Endodermal cell (in vitro differentiated cells): ENCODE results near the gene KIF14. TPM values are rescaled to one million over a fixed set of nuclear protein-coding genes. Genes with fewer than 3 reads are reported as not detected.

Experiments
- DNase-seq: peaks from one replicate; pipeline ENCODE4 v3.0.0-alpha.2; 2017
- H3K27ac ChIP-seq: 2 replicates; pipeline ENCODE4 v1.5.1; 2013; ENCODE audit warnings: mild to moderate bottlenecking, low read depth, low read length, moderate library complexity
- H3K27me3 ChIP-seq: 2 replicates; pipeline ENCODE4 v1.6.1; 2013; ENCODE audit warnings: mild to moderate bottlenecking, low read length, moderate library complexity; ENCODE audit not compliant: insufficient read depth, control insufficient read depth, poor library complexity, severe bottlenecking
- H3K36me3 ChIP-seq: 2 replicates; pipeline ENCODE4 v1.7.0; 2013; ENCODE audit warnings: mild to moderate bottlenecking, low read length, moderate library complexity; ENCODE audit not compliant: control insufficient read depth, insufficient read depth
- H3K4me1 ChIP-seq: one replicate; pipeline ENCODE4 v1.7.0; 2013; ENCODE audit warnings: low read length; ENCODE audit not compliant: control insufficient read depth, insufficient read depth
- H3K4me3 ChIP-seq: 2 replicates; pipeline ENCODE4 v1.5.1; 2013; ENCODE audit warnings: mild to moderate bottlenecking, low read length, moderate library complexity
- H3K9ac ChIP-seq: 2 replicates; pipeline ENCODE4 v1.6.1; 2013; ENCODE audit warnings: mild to moderate bottlenecking, low read length, moderate library complexity; ENCODE audit not compliant: poor library complexity, severe bottlenecking; ENCODE audit errors: extremely low read depth
- H3K9me3 ChIP-seq: 2 replicates; pipeline ENCODE4 v1.6.1; 2013; ENCODE audit warnings: mild to moderate bottlenecking, low read length, moderate library complexity; ENCODE audit not compliant: control insufficient read depth
- H3K27ac Mint-ChIP-seq: 2 replicates; pipeline ENCODE4 v1.8.0; 2020; ENCODE audit warnings: mixed read lengths
- H3K27me3 Mint-ChIP-seq: 2 replicates; pipeline ENCODE4 v1.8.0; 2021; ENCODE audit warnings: mild to moderate bottlenecking, mixed read lengths; ENCODE audit not compliant: insufficient read depth
- H3K36me3 Mint-ChIP-seq: 2 replicates; pipeline ENCODE4 v1.8.0; 2020; ENCODE audit warnings: low read depth, mixed read lengths
- H3K4me1 Mint-ChIP-seq: 2 replicates; pipeline ENCODE4 v1.8.0; 2020; ENCODE audit warnings: mixed read lengths
- H3K4me3 Mint-ChIP-seq: 2 replicates; pipeline ENCODE4 v1.8.0; 2020; ENCODE audit warnings: mild to moderate bottlenecking, moderate library complexity, mixed read lengths
- H3K9me3 Mint-ChIP-seq: 2 replicates; pipeline ENCODE4 v1.8.0; 2020; ENCODE audit warnings: mild to moderate bottlenecking, mixed read lengths
- CTCF ChIP-seq: fragments of 200-600 bp; sonication (generic); conservative IDR thresholded peaks from 2 replicates; pipeline ENCODE4 v1.5.0; 2021; ENCODE audit warnings: antibody characterized with exemption, mild to moderate bottlenecking
- WGBS, 2 experiments: methylation state at CpG; one replicate each; pipeline versions ENCODE4 v1.1.5 to v1.1.7; 2013; ENCODE audit warnings: missing lambda C conversion rate in 2 of 2, mixed read lengths in 1 of 2; ENCODE audit not compliant: insufficient coverage in 1 of 2, insufficient read length in 1 of 2; 5-methylcytosine and 5-hydroxymethylcytosine counted together
- total RNA-seq, 2 donors: library from RNA; stranded (reverse); fragmentation: NEBNext Ultra II Directional in 1 of 2; extraction: Animal tissue kit (Norgen Biotek cat#: 25700) in 1 of 2; gene quantifications; 2 replicates in 1 of 2; 3 replicates in 1 of 2; pipeline ENCODE4 v1.2.1, GENCODE V29; 2021

KIF14 gene
- total RNA-seq, 2 donors from 2014 or later, result 13.5 to 20.9 TPM

- no peaks in the 10 kb centered on the region for H3K9me3 Mint-ChIP-seq
- 96% methylated on average over 3 to 5 of the region's 5 CpGs for WGBS, 2 experiments
- H3K27me3 Mint-ChIP-seq, result no peaks in the 10 kb centered on the region
- no peaks in the 10 kb centered on the region for H3K27me3 ChIP-seq
- H3K36me3 Mint-ChIP-seq, result peaks cover 24% of the 10 kb centered on the region
- H3K9ac ChIP-seq, result no peak overlapping the region
- TF ChIP-seq CTCF, result no peak
- H3K4me1 Mint-ChIP-seq, result peaks cover 4% of the 10 kb centered on the region
- no peaks in the 10 kb centered on the region for H3K4me1 ChIP-seq
- H3K27ac Mint-ChIP-seq, result no peak overlapping the region
- H3K27ac ChIP-seq, result no peak overlapping the region
- peaks cover 19% of the 10 kb centered on the region for H3K36me3 ChIP-seq
- no peak overlapping the region for H3K4me3 Mint-ChIP-seq
- no peak overlapping the region for H3K4me3 ChIP-seq
- H3K9me3 ChIP-seq, result no peaks in the 10 kb centered on the region
- DNase-seq, result no peak
These were observed 20.4 kb upstream of the KIF14 start for GRCh38 chr1:200640963-200641401.

- Histone ChIP-seq H3K4me1 (no peaks in the 10 kb centered on the region), H3K27ac (no peak overlapping the region), H3K9ac (no peak overlapping the region), H3K9me3 (no peaks in the 10 kb centered on the region), H3K27me3 (no peaks in the 10 kb centered on the region), H3K4me3 (no peak overlapping the region), H3K36me3 (peaks cover 18% of the 10 kb centered on the region)
- Mint-ChIP-seq H3K9me3 (no peaks in the 10 kb centered on the region), H3K27me3 (no peaks in the 10 kb centered on the region), H3K4me1 (peaks cover 4% of the 10 kb centered on the region), H3K27ac (no peak overlapping the region), H3K36me3 (peaks cover 20% of the 10 kb centered on the region), H3K4me3 (no peak overlapping the region)
- 95% methylated on average over 4 of the region's 4 CpGs; no CpG with 5 or more reads in 1 of the 2 experiments for WGBS, 2 experiments
- TF ChIP-seq CTCF, result no peak
- DNase-seq, result no peak
These were observed 19.9 kb upstream of the KIF14 start for GRCh38 chr1:200640373-200640962.

GRCh38 chr1:200638073-200638472 is 17.5 kb upstream of the KIF14 start:
- 88 to 90% methylated on average over 6 to 7 of the region's 7 CpGs for WGBS, 2 experiments
- Histone ChIP-seq H3K27me3 (no peaks in the 10 kb centered on the region), H3K4me3 (no peak overlapping the region), H3K4me1 (no peaks in the 10 kb centered on the region), H3K36me3 (no peaks in the 10 kb centered on the region), H3K9ac (no peak overlapping the region), H3K27ac (no peak overlapping the region), H3K9me3 (no peaks in the 10 kb centered on the region)
- peak; percentile 25 for TF ChIP-seq CTCF
- Mint-ChIP-seq H3K27me3 (no peaks in the 10 kb centered on the region), H3K36me3 (peaks cover 5% of the 10 kb centered on the region), H3K4me1 (peaks cover 4% of the 10 kb centered on the region), H3K9me3 (no peaks in the 10 kb centered on the region), H3K27ac (no peak overlapping the region), H3K4me3 (no peak overlapping the region)
- no peak for DNase-seq
